A549 (cell line): ENCODE results near the gene ATP8B4. TPM values are rescaled to one million over a fixed set of nuclear protein-coding genes. Genes with fewer than 3 reads are reported as not detected.

Source experiments
- ATAC-seq, 2 experiments: fragments of 200-7000 bp in 1 of 2; fragments of >200 bp in 1 of 2; cut with Nextera tagmentation in 1 of 2; cut with Tn5 transposase in 1 of 2; 3 replicates each; pipeline versions ENCODE4 v1.8.0 to v1.9.1; 2018 to 2020; ENCODE audit warnings: mild to moderate bottlenecking in 1 of 2, moderate library complexity in 1 of 2
- CTCF ChIA-PET: fragments of 300-600 bp; sonication (Branson Sonifier 250); formaldehyde crosslinking; extraction: SDS; loops from one replicate; lab custom pipeline; 2021; ENCODE audit warnings: antibody characterized with exemption, inconsistent platforms; lab: Yijun Ruan, JAX
- POLR2A ChIA-PET: fragments of 350-600 bp; formaldehyde crosslinking; extraction: SDS; loops from one replicate; lab custom pipeline; 2021; ENCODE audit warnings: antibody characterized with exemption, inconsistent platforms; lab: Yijun Ruan, JAX
- DNase-seq, 2 experiments: peaks; one replicate each; pipeline versions ENCODE4 v3.0.0 to v3.0.0-alpha.2; 2011 to 2016; ENCODE audit warnings: low read depth in 1 of 2, low spot score in 1 of 2
- FAIRE-seq: peaks from 2 replicates; lab custom pipeline; 2011; peaks lifted over from hg19 to GRCh38; lab: Jason Lieb, UNC
- H3K27ac ChIP-seq, 2 experiments: fragments of >200 bp; sonication (Bioruptor Twin); formaldehyde crosslinking; 3 replicates each; pipeline ENCODE4 v1.5.1; 2016 to 2017
- H3K4me1 ChIP-seq: fragments of >200 bp; sonication (Bioruptor Twin); formaldehyde crosslinking; 3 replicates; pipeline ENCODE4 v1.6.1; 2016
- H3K4me2 ChIP-seq: fragments of >200 bp; sonication (Bioruptor Twin); formaldehyde crosslinking; 3 replicates; pipeline ENCODE4 v1.6.1; 2016
- H3K4me3 ChIP-seq: fragments of >200 bp; sonication (Bioruptor Twin); formaldehyde crosslinking; 3 replicates; pipeline ENCODE4 v1.5.1; 2016
- H3K9me3 ChIP-seq: fragments of >200 bp; sonication (Bioruptor Twin); formaldehyde crosslinking; 3 replicates; pipeline ENCODE4 v1.6.1; 2016
- BHLHE40 ChIP-seq: IDR thresholded peaks from 2 replicates; pipeline ENCODE4 v1.6.1; 2012; ENCODE audit warnings: low read depth, low read length, inconsistent platforms
- CBX8 ChIP-seq: fragments of 200-600 bp; sonication (generic); IDR thresholded peaks from 2 replicates; pipeline ENCODE4 v1.6.1; 2016
- CEBPB ChIP-seq, 2 experiments: fragments of >200 bp in 1 of 2; sonication (Bioruptor Twin) in 1 of 2; formaldehyde crosslinking in 1 of 2; IDR thresholded peaks; 2 replicates each; pipeline ENCODE4 v1.6.1; 2012 to 2016
- CHD4 ChIP-seq: fragments of 200-600 bp; sonication (generic); IDR thresholded peaks from 2 replicates; pipeline ENCODE4 v1.6.1; 2016; ENCODE audit warnings: antibody characterized with exemption, mild to moderate bottlenecking, borderline replicate concordance
- EHF ChIP-seq: fragments of 250-450 bp; sonication (Bioruptor Pico); IDR thresholded peaks from 2 replicates; pipeline ENCODE4 v1.5.0; 2020; ENCODE audit warnings: mild to moderate bottlenecking
- EP300 ChIP-seq, 2 experiments: fragments of >200 bp; sonication (Bioruptor Twin); formaldehyde crosslinking; IDR thresholded peaks; 2 replicates in 1 of 2; 3 replicates in 1 of 2; pipeline ENCODE4 v1.6.1; 2016 to 2017
- HDAC2 ChIP-seq: fragments of 200-600 bp; sonication (generic); IDR thresholded peaks from 2 replicates; pipeline ENCODE4 v1.6.1; 2016
- JUN ChIP-seq, 2 experiments: fragments of >200 bp; sonication (Bioruptor Twin); formaldehyde crosslinking; IDR thresholded peaks; 2 replicates in 1 of 2; 3 replicates in 1 of 2; pipeline ENCODE4 v1.6.1; 2016 to 2017
- KDM1A ChIP-seq: fragments of 200-600 bp; sonication (generic); IDR thresholded peaks from 2 replicates; pipeline ENCODE4 v1.6.1; 2016; ENCODE audit warnings: low read depth, mild to moderate bottlenecking
- MAZ ChIP-seq: fragments of 150-350 bp; IDR thresholded peaks from 2 replicates; pipeline ENCODE4 v1.6.1; 2014; ENCODE audit warnings: antibody characterized with exemption, low read depth, low read length, borderline replicate concordance
- PHF8 ChIP-seq: fragments of 200-600 bp; sonication (generic); IDR thresholded peaks from 2 replicates; pipeline ENCODE4 v1.6.1; 2016; ENCODE audit warnings: low read depth, mild to moderate bottlenecking, antibody characterized with exemption, moderate library complexity, borderline replicate concordance
- POLR2A ChIP-seq: IDR thresholded peaks from 2 replicates; pipeline ENCODE4 v1.6.1; 2012; ENCODE audit warnings: mild to moderate bottlenecking, low read length
- RFX5 ChIP-seq: fragments of 450-650 bp; IDR thresholded peaks from 2 replicates; pipeline ENCODE4 v1.7.1; 2014; ENCODE audit warnings: antibody characterized with exemption, mild to moderate bottlenecking, moderate library complexity
- TP53 ChIP-seq: fragments of 250-450 bp; sonication (Bioruptor Pico); IDR thresholded peaks from 2 replicates; pipeline ENCODE4 v1.5.0; 2021; ENCODE audit warnings: mild to moderate bottlenecking, moderate library complexity
- ZNF302 ChIP-seq: fragments of 250-450 bp; sonication (Bioruptor Pico); IDR thresholded peaks from 2 replicates; pipeline ENCODE4 v1.9.0; 2021; ENCODE audit warnings: inconsistent platforms, mild to moderate bottlenecking, moderate library complexity
- WGBS: methylation state at CpG from one replicate; pipeline ENCODE4 v1.1.6; 2017; ENCODE audit errors: missing lambda C conversion rate; 5-methylcytosine and 5-hydroxymethylcytosine counted together
- polyA plus RNA-seq, 4 experiments: library from polyadenylated mRNA; depleted of rRNA in 3 of 4; stranded (reverse); fragments of >200 nt; fragmentation: RNase III in 1 of 4; extraction: RNeasy Plus Mini Kit Qiagen cat#74134 plus additional on column Dnase treatment in 1 of 4; gene quantifications; 2 replicates in 3 of 4; 3 replicates in 1 of 4; pipeline ENCODE4 v1.2.3, GENCODE V29; 2011 to 2017
- TF ChIP-seq, protein P1 (sequence below): fragments of 450-650 bp; IDR thresholded peaks from 2 replicates; pipeline ENCODE4 v1.6.1; 2014; ENCODE audit warnings: antibody characterized with exemption
- TF ChIP-seq, protein P2 (sequence below): fragments of 200-600 bp; sonication (generic); IDR thresholded peaks from 2 replicates; pipeline ENCODE4 v1.6.1; 2016; ENCODE audit warnings: antibody characterized with exemption, mild to moderate bottlenecking, moderate library complexity

ATP8B4 gene
- polyA plus RNA-seq, 2 of the 4 experiments (the other 2 are of a cell fraction) = 0.88 to 1.7 TPM

DNA sequence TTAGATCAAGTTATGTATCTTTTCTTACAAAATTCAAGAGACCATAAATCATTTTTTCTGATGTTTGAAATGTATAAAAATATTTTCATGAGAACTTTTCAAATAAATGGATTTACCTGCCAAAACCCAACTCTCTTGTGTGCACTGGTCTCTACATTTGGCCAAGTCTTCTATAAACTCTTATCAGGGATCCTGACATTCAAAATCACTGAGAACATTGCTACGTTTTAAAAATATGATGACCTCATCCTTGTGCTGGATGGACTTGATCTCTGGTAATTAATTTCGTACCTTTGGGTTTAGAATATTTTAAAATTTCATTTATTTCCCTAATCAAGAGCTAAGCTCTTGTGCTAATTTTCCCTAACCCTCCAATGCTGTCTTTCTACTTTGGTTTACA lies 127.4 kb downstream of the ATP8B4 start:
- POLR2A ChIA-PET = no interaction called here
- FAIRE-seq = no peak

GRCh38 chr15:49990835-49991545 lies 128.0 kb downstream of the ATP8B4 start:
- DNase-seq = no peak
- H3K4me2 ChIP-seq = no peak overlapping the region
- TF ChIP-seq CEBPB (IDR thresholded peaks at IDR 0.05) (no peak), MAZ (no peak), EP300 (IDR thresholded peaks at IDR 0.05) (no peak), CBX8 (no peak), POLR2A (no peak), EHF (CRISPR knock-in tag) (no peak)
- TF ChIP-seq, all 56 proteins: peak for 0
- ChIA-PET CTCF (interaction anchor here (1.1 to 2.9 kb wide), 4 partner anchors 11 to 89 kb away, joined by 3 to 22 read pairs (median 3); no protein-coding TSS in a partner anchor), POLR2A (no interaction called here)
- H3K4me3 ChIP-seq = no peak overlapping the region
- FAIRE-seq (no peak), ATAC-seq (no peak)
- H3K9me3 ChIP-seq = no peaks in the 10 kb centered on the region
- WGBS = 76% methylated on average over 6 of the region's 6 CpGs
- no peaks in the 10 kb centered on the region for H3K4me1 ChIP-seq
- no peak overlapping the region for H3K27ac ChIP-seq

More for the DNA sequence above, 127.4 kb downstream of the ATP8B4 start:
- CTCF ChIA-PET = interaction anchor here (1.4 to 2.9 kb wide), 3 partner anchors 12 to 15 kb away, joined by 3 to 22 read pairs (median 3); no protein-coding TSS in a partner anchor
- H3K4me2 ChIP-seq = no peak overlapping the region
- H3K4me1 ChIP-seq = no peaks in the 10 kb centered on the region
- 52% methylated on average over 2 of the region's 2 CpGs for WGBS
- H3K4me3 ChIP-seq = no peak overlapping the region
- DNase-seq (no peak), ATAC-seq (no peak)
- no peaks in the 10 kb centered on the region for H3K9me3 ChIP-seq
- no peak overlapping the region for H3K27ac ChIP-seq
- no peak for TF ChIP-seq HDAC2
- TF ChIP-seq CHD4 = no peak
- no peak for TF ChIP-seq ZNF302 (CRISPR knock-in tag)
- no peak for TF ChIP-seq PHF8

GRCh38 chr15:49989498-49989897 lies 129.5 kb downstream of the ATP8B4 start:
- Histone ChIP-seq H3K9me3 (no peaks in the 10 kb centered on the region), H3K27ac (no peak overlapping the region), H3K4me1 (no peaks in the 10 kb centered on the region), H3K4me3 (no peak overlapping the region), H3K4me2 (no peak overlapping the region)
- no peak for ATAC-seq
- CTCF ChIA-PET = interaction anchor here (2.9 kb wide), 1 partner anchor 14 kb away, joined by 22 read pairs; no protein-coding TSS in a partner anchor
- TF ChIP-seq JUN (IDR thresholded peaks at IDR 0.05) (no peak), EP300 (IDR thresholded peaks at IDR 0.05) (no peak), RFX5 (no peak), BHLHE40 (no peak), TP53 (no peak), KDM1A (no peak)
- TF ChIP-seq, protein P1, sequence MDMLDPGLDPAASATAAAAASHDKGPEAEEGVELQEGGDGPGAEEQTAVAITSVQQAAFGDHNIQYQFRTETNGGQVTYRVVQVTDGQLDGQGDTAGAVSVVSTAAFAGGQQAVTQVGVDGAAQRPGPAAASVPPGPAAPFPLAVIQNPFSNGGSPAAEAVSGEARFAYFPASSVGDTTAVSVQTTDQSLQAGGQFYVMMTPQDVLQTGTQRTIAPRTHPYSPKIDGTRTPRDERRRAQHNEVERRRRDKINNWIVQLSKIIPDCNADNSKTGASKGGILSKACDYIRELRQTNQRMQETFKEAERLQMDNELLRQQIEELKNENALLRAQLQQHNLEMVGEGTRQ = no peak
- TF ChIP-seq, protein P2, sequence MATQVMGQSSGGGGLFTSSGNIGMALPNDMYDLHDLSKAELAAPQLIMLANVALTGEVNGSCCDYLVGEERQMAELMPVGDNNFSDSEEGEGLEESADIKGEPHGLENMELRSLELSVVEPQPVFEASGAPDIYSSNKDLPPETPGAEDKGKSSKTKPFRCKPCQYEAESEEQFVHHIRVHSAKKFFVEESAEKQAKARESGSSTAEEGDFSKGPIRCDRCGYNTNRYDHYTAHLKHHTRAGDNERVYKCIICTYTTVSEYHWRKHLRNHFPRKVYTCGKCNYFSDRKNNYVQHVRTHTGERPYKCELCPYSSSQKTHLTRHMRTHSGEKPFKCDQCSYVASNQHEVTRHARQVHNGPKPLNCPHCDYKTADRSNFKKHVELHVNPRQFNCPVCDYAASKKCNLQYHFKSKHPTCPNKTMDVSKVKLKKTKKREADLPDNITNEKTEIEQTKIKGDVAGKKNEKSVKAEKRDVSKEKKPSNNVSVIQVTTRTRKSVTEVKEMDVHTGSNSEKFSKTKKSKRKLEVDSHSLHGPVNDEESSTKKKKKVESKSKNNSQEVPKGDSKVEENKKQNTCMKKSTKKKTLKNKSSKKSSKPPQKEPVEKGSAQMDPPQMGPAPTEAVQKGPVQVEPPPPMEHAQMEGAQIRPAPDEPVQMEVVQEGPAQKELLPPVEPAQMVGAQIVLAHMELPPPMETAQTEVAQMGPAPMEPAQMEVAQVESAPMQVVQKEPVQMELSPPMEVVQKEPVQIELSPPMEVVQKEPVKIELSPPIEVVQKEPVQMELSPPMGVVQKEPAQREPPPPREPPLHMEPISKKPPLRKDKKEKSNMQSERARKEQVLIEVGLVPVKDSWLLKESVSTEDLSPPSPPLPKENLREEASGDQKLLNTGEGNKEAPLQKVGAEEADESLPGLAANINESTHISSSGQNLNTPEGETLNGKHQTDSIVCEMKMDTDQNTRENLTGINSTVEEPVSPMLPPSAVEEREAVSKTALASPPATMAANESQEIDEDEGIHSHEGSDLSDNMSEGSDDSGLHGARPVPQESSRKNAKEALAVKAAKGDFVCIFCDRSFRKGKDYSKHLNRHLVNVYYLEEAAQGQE = no peak
- WGBS = 69% methylated on average over 3 of the region's 3 CpGs
- POLR2A ChIA-PET = no interaction called here
- no peak for FAIRE-seq
- DNase-seq = no peak
